Hematopoietic multipotent progenitor cell treated with erythropoietin and hydrocortisone succinate and interleukin-3 and kit ligand, for 15 days (in vitro differentiated cells): ENCODE data around the gene NUP210.

Experiments used
- DNase-seq: peaks from one replicate; pipeline ENCODE4 v3.0.0-alpha.2; 2015; ENCODE audit warnings: low spot score

Gene NUP210

DNA sequence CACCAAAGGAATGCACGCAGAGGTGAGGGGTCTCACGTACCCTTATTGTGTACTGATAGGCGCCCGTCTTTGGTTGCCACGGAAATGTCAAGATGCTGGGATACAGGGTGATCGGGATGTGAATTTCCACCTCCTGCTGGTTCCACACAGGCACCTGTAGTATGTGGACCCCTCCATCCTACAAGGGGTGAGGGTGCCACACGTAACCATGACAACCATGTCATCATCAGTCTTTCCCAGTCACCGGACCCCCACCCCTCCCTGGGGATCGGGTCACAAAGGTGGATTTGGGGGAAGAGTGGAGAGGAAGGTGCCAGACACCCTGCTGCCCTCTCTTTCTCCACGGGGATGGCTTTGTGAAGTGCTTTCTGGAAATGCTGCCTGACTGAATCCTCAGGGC, 44.7 kb downstream of the NUP210 start:
- no peak for DNase-seq

DNA sequence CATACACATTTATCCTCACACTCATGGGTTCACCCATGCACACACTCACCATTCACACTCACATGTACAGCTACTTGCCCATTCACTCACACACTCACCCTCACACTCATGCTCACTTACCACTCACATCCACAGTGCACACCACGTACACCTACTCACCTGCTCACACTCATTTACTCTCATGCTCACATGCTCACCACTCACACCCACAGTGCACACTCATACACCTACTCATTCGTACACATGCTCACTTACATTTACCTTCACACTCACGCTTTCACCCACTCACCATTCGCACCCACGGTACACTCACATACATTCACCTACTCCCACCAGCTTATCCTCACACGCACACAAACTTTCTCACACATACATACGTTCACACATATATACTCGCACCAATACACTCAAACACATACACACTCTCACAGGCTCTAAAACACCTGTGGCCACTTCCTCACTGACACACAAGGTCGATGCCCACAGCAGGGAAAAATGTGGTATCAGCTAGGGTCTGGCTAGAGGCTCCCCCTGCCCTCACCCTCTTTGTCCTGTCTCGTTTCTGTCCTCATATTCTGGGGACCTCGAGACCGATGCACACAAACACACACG, 46.0 kb downstream of the NUP210 start:
- no peak for DNase-seq

DNA sequence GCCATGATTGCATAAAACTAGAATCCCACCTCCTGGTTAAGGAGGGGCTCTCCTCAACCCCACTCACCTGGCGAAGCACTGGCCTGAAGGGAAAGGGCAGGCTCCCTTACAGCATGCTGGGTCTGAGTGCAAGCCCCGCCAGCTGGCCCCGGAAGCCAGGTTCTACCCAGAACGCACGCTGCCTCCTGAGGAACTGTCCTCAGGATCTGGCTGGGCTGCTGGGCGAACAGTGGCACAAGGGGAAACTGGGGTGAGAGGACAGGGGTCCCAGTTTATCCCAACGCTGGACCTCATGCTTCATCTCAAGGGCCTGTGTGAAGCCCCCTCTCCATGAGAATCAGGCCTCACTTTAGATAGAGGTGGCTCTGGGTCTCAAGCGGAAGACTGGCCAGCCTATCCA, 47.5 kb downstream of the NUP210 start:
- no peak for DNase-seq

DNA sequence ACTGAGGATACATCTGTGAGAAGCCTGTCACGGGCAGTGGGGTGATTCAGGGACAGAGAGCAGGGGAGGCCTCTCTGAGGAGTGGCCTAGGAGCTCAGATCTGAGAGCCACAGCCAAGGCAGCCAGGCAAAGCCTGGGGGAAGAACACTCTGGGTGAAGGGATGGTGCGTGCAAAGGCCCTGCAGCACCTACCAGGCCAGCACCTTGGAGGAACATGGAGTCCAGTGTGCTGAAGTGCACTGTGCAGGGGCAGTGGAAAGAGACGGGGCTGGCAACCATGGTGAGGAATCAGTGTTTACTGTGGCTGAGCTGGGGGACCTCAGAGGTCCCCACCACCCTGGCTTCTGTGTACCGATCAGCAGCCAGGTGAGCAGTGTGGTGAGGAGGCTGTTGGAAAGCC, 48.0 kb downstream of the NUP210 start:
- no peak for DNase-seq

DNA sequence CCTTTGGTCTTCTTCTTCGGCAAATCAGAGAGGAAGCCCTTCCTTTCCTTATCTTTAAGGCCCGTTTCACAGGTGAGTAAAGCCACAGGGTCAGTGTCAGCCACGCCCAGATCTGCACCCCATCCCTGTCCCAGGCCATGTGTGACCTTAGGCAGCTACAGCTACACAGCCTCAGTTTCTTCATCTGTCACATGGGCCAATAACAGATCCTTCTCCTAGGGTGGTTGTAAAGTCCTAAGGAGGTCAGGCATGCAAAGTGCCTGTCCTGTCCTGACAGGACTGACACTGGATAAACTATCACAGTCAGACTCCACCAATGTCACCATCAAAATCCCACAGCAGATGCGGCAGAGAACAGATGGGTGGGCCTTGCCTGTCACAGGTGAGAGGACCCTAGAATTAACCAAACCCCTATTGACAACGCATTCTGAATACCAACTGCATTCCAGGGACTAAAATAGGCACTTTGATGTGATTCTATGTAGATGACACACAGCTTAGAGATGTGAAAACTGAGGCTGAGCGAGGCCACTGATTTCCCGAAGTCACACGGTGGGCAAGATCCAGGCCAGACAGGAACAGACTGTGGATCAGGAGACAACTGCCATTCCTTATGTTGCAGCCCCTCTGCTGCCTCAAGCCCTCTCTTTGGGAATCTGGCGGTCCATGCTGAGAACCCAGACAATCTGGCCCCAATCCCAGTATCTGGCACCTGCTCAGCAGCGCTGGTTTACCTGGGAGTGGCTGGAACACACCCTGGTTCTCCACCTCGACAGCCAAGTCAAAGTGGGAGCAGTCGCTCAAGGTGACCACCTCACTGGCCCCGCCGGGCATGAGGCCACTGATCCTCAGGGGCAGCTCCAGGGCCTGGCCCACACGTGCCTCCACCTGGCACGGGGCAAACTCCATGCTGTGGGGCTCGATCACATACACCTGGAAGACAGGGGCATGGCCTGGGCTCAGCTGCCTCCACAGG, 48.7 kb downstream of the NUP210 start:
- DNase-seq = no peak

DNA sequence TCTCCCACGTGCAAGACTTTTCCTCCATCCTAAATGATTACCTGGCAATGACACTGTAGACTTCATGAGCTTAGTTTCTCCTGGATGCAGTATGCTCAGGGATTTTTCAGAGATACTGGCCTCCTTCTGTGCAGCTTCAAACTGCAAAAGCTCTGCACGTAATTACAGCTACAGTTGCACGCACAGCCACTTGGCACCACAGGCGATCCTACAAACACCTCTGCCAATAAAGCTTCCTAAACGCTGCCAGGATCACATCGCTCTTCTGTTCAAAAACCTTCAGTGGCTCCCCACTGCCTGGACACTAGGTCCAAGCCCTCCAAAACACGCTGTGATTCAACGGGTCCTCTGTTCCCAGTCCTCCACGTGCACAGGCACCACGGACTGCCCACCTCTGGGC, 49.5 kb downstream of the NUP210 start:
- no peak for DNase-seq

DNA sequence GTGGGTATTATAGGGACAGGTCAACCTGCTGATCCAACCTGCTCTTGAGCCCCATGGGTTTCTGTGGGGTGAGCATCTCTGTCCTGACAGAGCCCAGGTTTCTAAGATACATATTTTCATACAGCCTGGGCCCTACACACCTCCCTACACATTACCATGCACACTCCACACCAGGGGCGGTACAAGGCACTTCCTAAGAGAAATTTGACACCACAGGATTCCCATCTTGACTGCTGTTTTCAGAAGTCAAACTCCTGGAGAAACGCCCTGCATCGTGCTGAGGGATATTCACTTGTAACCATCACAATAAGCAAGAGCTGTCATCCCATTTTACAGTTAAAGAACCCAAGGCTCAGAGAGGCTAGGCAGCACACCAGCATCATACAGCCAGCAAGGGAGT, 50.1 kb downstream of the NUP210 start:
- no peak for DNase-seq

DNA sequence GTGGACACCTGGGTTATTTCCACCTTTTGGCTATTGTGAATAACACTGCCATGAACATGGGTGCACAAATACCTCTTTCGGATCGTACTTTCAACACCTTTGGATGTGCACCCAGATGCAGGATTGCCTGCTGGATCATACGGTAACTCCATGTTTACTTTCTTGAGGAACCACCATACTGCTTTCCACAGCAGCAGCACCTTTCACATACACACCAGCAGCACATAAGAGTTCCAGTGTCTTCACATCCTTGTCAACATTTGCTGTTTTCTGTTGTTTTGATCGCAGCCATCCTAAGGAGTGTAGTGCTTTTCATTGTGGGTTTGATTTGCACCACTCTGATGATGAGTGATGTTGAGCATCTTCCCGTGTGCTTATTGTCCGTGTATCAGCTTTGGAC, 51.3 kb downstream of the NUP210 start:
- no peak for DNase-seq

DNA sequence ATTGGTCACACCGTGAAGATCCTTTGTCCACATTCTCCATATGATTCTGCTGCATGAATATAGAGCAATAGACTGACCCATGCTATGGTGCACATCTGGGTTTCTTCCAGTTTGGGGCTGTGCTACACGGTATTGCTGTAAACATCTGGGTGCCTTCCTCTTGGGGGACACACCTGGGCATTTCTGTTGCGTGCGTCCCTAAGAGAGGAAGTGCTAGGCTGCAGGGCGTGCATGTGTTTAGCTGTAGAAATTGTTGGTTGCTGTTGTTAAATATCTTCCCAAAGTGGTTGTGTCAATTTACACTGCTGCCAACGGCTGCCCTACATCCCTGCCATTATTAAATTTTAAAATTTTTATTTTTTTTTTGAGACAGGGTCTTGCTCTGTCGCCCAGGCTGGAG, 52.4 kb downstream of the NUP210 start:
- no peak for DNase-seq

DNA sequence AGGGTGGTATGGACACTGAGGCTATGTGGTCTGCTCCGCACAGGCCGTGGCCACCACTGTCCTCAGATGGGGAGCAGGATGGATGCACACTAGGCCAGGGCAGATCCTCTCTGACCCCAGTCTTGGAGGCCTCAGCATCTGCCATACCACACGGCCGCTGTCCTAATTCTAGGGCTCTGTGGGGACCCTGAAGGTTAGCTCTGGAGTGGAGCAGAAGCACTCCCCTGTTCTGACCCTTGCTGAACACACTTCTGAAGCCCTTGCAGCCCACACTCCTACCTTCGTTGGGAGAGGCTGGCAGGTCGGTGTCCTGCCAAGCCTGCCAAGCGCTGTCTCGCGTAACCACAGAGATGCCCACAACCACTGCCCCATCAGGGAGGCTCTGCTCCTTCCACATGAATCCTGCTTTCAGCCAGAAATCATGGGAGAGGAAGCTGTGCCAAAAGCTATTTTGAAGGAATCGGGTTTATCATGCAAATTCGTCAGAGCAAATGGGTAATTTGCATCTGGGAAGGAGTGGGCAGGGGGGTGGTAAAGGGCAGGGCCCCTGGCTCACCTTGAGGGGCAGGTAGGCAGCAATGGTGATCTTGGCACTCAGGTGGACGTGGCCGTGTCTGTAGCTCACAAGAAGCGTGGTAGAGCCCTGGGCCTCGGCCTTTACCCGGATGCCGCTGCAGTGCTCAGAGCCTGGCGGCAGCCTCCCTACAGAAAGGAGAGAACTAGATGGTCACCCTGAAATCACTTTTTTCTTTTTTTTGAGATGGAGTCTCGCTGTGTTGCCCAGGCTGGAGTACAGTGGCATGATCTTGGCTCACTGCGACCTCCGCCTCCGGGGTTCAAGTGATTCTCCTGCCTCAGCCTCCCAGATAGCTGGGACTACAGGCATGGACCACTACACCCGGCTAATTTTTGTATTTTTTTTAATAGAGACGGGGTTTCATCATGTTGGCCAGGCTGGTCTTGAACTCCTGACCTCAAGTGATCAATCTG, 54.4 kb downstream of the NUP210 start:
- DNase-seq = no peak

DNA sequence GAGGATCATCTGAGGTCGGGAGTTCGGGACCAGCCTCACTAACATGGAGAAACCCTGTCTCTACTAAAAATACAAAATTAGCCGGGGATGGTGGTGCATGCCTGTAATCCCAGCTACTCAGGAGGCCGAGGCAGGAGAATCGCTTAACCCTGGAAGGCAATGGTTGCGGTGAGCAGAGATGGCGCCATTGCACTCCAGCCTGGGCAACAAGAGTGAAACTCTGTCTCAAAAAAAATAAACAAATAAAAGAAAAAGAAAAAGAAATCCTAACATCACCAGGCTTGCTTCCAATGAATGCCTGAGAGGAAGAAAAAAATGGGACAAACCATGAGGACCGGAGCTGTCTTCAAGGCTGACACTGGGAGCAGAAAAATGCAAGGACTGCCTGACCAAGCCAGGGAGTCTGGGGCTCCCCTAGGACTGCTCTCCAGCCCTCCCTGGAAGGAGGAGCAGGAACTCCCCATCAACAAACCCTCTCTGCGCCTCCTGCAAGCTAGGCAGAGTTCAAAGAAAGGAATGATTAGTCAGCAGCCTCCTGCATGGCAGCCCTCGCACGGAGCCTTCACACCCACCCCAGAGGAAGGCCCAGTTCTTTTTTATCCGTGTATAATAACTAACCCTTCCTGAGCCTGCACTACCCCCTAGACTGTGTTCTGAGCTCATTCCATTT, 55.4 kb downstream of the NUP210 start:
- no peak for DNase-seq

DNA sequence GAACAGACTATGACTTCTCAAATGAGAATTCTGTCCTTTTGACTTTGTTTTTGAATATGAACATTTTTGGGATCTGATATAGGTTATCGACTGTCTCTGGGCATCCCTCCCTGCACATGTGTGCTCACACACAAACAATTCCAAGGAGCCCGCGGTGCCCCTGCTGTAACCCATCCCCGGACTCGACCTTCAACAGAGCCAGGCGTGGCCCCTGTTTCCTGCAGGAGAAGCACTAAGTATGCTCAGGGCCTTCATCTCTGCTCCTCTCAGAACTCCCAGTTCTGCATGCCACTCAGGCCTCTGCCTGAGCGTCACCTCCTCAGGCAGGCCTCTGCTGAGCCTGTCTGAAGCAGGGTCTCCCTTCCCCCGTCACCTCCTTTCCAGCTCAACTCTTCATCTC, 57.6 kb downstream of the NUP210 start:
- DNase-seq = no peak

DNA sequence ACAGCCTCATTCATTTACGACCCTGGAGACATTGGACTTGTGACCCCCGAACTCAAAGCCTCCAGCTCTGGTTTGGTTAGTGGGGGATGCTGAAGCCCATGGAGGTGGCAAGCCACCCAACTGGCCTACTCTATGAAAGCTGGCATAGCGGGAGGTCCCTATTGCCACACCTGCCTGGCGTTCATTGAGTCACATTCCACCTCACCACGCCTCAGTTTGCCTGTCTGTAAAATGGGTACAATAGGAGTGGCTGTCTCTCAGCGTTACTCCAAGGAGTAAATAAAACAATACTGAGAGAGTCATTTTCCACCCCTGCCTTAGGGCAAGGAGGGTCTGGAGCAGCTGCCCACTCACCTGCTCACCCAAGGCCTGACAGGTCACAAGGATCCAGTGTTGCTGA, 60.2 kb downstream of the NUP210 start:
- DNase-seq = no peak

DNA sequence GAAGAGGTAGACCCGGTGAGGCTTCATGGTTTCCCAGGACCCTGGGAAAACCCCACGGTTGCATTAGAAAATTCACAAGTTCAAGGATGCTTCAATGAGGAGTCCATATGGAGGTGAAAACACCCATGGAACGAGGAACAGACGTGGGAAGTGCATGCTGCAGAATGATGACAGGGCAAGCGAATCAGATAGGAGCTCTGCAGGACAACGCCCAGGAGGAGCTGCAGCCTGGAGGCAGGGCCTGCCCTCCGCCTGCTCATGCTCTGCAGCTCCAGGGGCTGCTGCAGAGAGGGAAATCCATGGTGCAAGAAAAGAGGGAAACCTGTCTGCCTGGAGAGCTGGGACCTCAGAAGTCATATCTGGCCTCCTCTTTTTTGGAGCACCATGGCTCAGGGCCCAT, 61.5 kb downstream of the NUP210 start:
- no peak for DNase-seq

DNA sequence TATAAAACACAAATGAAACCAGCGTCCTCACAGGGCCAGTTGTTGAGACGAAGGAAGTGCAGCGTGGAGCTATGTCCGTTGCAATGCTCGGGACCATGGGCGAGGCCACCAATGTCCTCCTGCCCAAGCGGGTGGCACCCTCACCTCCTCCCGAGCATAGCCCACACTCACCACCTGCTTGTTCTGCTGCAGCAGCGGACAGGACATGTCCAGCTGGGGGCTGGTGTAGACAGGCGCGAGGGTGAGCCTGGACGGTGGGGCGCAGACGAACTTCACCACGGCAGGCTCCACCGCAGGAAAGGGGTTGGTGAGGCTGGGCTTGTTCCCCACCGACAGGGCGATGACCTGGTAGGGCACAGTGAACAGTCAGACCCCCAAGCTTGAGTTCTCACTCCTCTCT, 62.1 kb downstream of the NUP210 start:
- DNase-seq = no peak

DNA sequence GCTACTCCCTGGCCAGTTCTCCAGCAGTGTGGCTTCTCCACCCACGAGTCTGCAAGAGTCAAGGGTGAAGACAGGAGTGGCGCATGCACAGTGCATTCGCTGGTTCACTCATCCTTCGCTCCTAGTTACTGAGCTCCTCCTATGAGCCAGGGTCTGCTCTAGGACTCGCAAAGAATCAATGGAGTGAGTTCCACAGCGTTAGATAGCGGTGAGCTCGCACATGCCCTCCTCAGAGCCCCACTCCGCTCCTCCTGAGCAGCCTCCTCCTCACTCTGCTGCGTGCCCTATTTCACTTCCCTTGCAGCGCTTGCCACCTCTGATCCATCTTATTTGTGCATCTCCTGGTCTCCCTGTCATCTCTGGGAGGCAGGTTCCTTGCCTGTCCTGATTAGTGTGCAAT, 63.0 kb downstream of the NUP210 start:
- DNase-seq = no peak

DNA sequence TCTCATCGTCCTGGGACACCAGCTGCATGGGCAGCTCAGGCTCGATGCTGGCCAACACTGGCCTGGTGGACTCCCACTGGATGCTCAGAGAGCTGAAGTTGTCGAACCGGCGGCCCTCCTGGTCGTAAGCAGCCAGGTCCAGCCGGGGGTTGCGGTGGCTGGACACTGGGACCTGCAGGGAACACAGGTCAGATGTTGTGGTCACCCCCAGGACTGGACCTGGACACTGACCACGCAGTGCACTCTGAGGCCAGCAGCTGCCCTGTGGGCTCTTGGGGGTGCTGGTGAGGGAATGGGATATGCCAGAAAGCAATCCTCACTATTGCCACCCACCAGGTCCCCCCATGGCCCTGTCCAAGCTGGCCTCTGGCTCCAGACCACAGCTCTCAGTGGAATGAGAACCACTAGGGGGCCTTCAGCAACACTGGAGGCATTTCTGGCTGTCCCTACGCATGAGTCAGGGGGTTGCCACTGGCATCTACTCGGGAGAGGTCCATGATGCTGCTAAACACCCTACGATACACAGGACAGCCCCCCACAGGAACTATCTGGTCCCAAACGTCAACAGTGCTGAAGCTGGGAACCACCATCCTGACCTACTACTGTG, 66.1 kb downstream of the NUP210 start:
- DNase-seq = no peak

DNA sequence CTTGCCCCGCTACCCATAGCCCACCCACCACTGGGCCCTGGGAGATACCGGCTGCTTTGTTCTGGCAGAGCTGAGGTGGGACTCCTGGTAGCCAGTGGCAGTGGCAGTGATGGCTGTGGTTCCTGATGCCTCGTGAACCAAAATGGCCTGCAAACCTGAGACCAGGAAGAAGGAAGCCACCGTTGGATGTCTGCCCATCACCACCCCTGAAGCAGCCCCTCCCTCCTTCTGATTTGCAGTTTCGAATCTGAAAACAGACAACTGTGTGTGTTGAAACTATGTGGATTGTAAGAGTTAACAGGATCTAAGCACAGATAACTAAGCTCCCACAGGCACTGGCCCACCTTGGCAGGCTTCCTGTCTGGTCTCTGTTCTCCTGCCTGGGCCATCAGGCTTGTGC, 66.6 kb downstream of the NUP210 start:
- DNase-seq = no peak

DNA sequence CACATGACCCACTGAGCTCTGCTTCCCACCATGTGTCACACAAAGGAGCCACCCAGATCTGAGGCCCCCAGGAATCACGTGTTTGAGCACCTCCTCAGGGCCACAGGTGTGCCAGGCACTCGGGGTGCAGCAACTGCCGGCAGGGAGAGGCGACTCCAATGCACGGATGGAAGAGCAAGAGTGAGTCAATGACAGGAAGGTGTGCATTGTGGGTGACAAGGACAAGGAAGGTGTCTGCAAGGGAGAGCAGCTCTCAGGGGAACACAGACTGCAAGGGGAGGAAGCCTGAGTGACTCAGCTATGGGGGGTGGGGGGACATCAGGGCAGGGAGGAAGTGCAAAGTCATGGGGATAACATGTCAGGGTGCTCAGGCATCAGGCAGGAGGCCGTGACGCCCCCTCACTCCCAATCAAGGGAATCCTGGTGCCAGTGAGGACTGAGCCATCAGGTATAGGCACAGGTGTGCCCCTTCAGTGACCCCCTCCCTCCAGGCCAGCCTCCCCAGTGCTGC, 67.4 kb downstream of the NUP210 start:
- DNase-seq = peak; percentile 11

DNA sequence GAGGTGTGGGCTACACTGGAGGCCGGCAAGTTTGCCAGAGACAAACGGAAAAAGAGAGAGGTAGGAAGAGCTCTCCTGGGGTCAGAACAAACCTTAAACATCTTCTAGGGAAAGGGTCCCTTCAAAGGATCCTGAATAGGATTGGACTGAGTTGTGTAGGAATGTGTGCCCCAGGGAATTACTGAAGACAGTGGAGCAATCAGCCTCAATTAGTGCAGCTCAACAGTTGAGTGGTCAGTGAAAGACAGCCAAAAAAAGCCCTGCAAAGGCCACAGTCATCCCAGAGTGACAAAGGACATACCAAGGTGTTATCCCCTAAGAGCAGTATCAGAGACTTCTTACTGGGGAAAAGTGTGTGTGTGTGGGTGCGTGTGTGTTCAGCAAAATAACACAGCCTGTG, 70.3 kb downstream of the NUP210 start:
- no peak for DNase-seq
